ENCODE measurements around the gene MED13L.

DNA sequence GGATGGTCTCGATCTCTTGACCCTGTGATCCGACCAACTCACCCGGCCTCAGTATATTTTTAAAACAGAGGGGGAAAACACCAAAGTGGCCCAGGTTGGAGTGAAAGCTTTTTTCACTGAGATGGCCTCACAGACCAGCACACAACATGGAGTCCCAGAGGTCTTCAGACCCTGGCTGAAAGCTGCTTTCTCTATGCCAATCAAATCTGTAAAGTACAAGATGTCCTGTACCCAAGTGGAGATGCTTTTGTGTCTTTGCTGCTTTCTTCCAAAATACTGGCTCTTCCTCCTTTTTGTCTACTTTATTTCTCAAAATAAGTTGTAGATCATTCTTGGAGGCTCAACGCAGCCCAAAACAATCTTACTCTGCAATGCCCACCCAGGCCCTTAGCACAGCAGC, 214.8 kb downstream of the MED13L start:
- TF ChIP-seq, protein P1, sequence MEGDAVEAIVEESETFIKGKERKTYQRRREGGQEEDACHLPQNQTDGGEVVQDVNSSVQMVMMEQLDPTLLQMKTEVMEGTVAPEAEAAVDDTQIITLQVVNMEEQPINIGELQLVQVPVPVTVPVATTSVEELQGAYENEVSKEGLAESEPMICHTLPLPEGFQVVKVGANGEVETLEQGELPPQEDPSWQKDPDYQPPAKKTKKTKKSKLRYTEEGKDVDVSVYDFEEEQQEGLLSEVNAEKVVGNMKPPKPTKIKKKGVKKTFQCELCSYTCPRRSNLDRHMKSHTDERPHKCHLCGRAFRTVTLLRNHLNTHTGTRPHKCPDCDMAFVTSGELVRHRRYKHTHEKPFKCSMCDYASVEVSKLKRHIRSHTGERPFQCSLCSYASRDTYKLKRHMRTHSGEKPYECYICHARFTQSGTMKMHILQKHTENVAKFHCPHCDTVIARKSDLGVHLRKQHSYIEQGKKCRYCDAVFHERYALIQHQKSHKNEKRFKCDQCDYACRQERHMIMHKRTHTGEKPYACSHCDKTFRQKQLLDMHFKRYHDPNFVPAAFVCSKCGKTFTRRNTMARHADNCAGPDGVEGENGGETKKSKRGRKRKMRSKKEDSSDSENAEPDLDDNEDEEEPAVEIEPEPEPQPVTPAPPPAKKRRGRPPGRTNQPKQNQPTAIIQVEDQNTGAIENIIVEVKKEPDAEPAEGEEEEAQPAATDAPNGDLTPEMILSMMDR (conservative IDR thresholded peaks at IDR 0.05; ENCODE audit: low read depth, low read length): no peak
- TF ChIP-seq EZH2 (IDR thresholded peaks at IDR 0.05; ENCODE audit: borderline replicate concordance, low read depth, low read length, poor library complexity, severe bottlenecking): no peak

All from A673 (cell line).